HepG2 (cell line): ENCODE measurements around the gene CELSR2. TPM values are rescaled to one million over a fixed set of nuclear protein-coding genes. Genes with fewer than 3 reads are reported as not detected.

ENCODE experiments used
- DZIP1 ChIP-seq: sonication (generic); formaldehyde crosslinking; IDR thresholded peaks from 2 replicates; pipeline ENCODE4 v1.5.0; 2020; ENCODE audit warnings: mild to moderate bottlenecking, missing genetic modification reagents
- ERF ChIP-seq: IDR thresholded peaks from 2 replicates; pipeline ENCODE4 v1.6.1; 2018; ENCODE audit warnings: missing biosample characterization, missing genetic modification reagents
- FOXK2 ChIP-seq: fragments of 450-650 bp; IDR thresholded peaks from 2 replicates; pipeline ENCODE4 v1.6.1; 2016
- GABPB1 ChIP-seq: IDR thresholded peaks from 2 replicates; pipeline ENCODE4 v1.6.1; 2016; ENCODE audit warnings: mild to moderate bottlenecking, missing genetic modification reagents, moderate library complexity, missing compliant biosample characterization
- HMG20A ChIP-seq: IDR thresholded peaks from 2 replicates; pipeline ENCODE4 v1.6.1; 2016; ENCODE audit warnings: borderline replicate concordance
- NR2C2 ChIP-seq: sonication (generic); formaldehyde crosslinking; IDR thresholded peaks from 2 replicates; pipeline ENCODE4 v1.4.0; 2020; ENCODE audit warnings: missing genetic modification reagents, mild to moderate bottlenecking, moderate library complexity, borderline replicate concordance
- PRPF4 ChIP-seq: fragments of 200-400 bp; formaldehyde crosslinking; IDR thresholded peaks from 2 replicates; pipeline ENCODE4 v1.6.1; 2016; ENCODE audit warnings: low read length, low read depth; ENCODE audit not compliant: poor library complexity, severe bottlenecking
- RBM39 ChIP-seq: fragments of 200-400 bp; formaldehyde crosslinking; IDR thresholded peaks from one replicate; pipeline ENCODE4 v1.6.1; 2018; ENCODE audit warnings: antibody characterized with exemption, mild to moderate bottlenecking, low read depth, low read length; ENCODE audit not compliant: poor library complexity, severe bottlenecking
- SETDB1 ChIP-seq: sonication (generic); formaldehyde crosslinking; IDR thresholded peaks from 2 replicates; pipeline ENCODE4 v1.5.1; 2020; ENCODE audit warnings: missing genetic modification reagents, mild to moderate bottlenecking, borderline replicate concordance
- TARDBP ChIP-seq: sonication (generic); formaldehyde crosslinking; IDR thresholded peaks from 2 replicates; pipeline ENCODE4 v1.8.0; 2022; ENCODE audit warnings: mild to moderate bottlenecking, missing genetic modification reagents
- ZBTB7B ChIP-seq: sonication (generic); formaldehyde crosslinking; IDR thresholded peaks from 2 replicates; pipeline ENCODE4 v1.4.0; 2020; ENCODE audit warnings: missing genetic modification reagents
- ZNF121 ChIP-seq: sonication (generic); formaldehyde crosslinking; IDR thresholded peaks from 2 replicates; pipeline ENCODE4 v1.5.0; 2020; ENCODE audit warnings: mild to moderate bottlenecking, missing genetic modification reagents
- ZNF329 ChIP-seq: sonication (generic); formaldehyde crosslinking; IDR thresholded peaks from 2 replicates; pipeline ENCODE4 v1.9.0; 2021; ENCODE audit warnings: low read depth, mild to moderate bottlenecking, missing genetic modification reagents
- ZNF563 ChIP-seq: sonication (generic); formaldehyde crosslinking; IDR thresholded peaks from 2 replicates; pipeline ENCODE4 v1.8.0; 2022; ENCODE audit warnings: mild to moderate bottlenecking, moderate library complexity, missing genetic modification reagents
- ZNF597 ChIP-seq: sonication (generic); formaldehyde crosslinking; IDR thresholded peaks from 2 replicates; pipeline ENCODE4 v1.5.0; 2020; ENCODE audit warnings: missing genetic modification reagents
- ZNF616 ChIP-seq: sonication (generic); formaldehyde crosslinking; IDR thresholded peaks from 2 replicates; pipeline ENCODE4 v1.5.0; 2020; ENCODE audit warnings: low read depth, mild to moderate bottlenecking, missing genetic modification reagents
- polyA plus RNA-seq, 8 experiments: library from polyadenylated mRNA; depleted of rRNA in 3 of 8; stranded (reverse) in 7 of 8; unstranded in 1 of 8; fragments of >200 nt; fragmentation: Illumina TruSeq in 4 of 8; extraction: Trizol in 4 of 8; gene quantifications; 2 replicates each; pipeline versions ENCODE4 v1.2.1 to v1.2.3, GENCODE V29; 2011 to 2016; ENCODE audit warnings: low read depth in 4 of 8, missing spikeins in 1 of 8, mixed read lengths in 1 of 8; ENCODE audit not compliant: insufficient read depth in 1 of 8
- total RNA-seq, 5 experiments: library from RNA; depleted of rRNA; stranded (reverse); fragments of >200 nt; fragmentation: Illumina TruSeq; extraction: Trizol; gene quantifications; 2 replicates each; pipeline ENCODE4 v1.2.3, GENCODE V29; 2016; ENCODE audit warnings: low read depth in 1 of 5
- TF ChIP-seq, protein P1 (sequence below): sonication (generic); formaldehyde crosslinking; IDR thresholded peaks from 2 replicates; pipeline ENCODE4 v1.4.0; 2020; ENCODE audit warnings: mild to moderate bottlenecking, missing genetic modification reagents
- TF ChIP-seq, protein P2 (sequence below): sonication (generic); formaldehyde crosslinking; IDR thresholded peaks from 2 replicates; pipeline ENCODE4 v1.9.0; 2021; ENCODE audit warnings: missing genetic modification reagents, borderline replicate concordance
- TF ChIP-seq, protein P3 (sequence below): sonication (generic); formaldehyde crosslinking; IDR thresholded peaks from 2 replicates; pipeline ENCODE4 v1.5.1; 2020; ENCODE audit warnings: mild to moderate bottlenecking, moderate library complexity, missing genetic modification reagents

Gene CELSR2
- total and polyA plus RNA-seq, 2 of the 13 experiments (the other 11 are each of a cell fraction or from before 2014, with no cell fraction given): 4.0 to 6.6 TPM

DNA sequence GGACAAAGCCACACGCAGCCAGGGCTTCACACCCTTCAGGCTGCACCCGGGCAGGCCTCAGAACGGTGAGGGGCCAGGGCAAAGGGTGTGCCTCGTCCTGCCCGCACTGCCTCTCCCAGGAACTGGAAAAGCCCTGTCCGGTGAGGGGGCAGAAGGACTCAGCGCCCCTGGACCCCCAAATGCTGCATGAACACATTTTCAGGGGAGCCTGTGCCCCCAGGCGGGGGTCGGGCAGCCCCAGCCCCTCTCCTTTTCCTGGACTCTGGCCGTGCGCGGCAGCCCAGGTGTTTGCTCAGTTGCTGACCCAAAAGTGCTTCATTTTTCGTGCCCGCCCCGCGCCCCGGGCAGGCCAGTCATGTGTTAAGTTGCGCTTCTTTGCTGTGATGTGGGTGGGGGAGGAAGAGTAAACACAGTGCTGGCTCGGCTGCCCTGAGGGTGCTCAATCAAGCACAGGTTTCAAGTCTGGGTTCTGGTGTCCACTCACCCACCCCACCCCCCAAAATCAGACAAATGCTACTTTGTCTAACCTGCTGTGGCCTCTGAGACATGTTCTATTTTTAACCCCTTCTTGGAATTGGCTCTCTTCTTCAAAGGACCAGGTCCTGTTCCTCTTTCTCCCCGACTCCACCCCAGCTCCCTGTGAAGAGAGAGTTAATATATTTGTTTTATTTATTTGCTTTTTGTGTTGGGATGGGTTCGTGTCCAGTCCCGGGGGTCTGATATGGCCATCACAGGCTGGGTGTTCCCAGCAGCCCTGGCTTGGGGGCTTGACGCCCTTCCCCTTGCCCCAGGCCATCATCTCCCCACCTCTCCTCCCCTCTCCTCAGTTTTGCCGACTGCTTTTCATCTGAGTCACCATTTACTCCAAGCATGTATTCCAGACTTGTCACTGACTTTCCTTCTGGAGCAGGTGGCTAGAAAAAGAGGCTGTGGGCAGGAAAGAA is 25.5 kb downstream of the CELSR2 start (continued):
- TF ChIP-seq GABPB1 (CRISPR knock-in tag): peak; percentile 41; the same call in 1 of the 2 replicates
- TF ChIP-seq, protein P1, sequence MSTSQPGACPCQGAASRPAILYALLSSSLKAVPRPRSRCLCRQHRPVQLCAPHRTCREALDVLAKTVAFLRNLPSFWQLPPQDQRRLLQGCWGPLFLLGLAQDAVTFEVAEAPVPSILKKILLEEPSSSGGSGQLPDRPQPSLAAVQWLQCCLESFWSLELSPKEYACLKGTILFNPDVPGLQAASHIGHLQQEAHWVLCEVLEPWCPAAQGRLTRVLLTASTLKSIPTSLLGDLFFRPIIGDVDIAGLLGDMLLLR (CRISPR knock-in tag): no peak; the same call in 1 of the 2 replicates
- no peak for TF ChIP-seq ZNF597 (CRISPR knock-in tag)
- peak; percentile 66 for TF ChIP-seq TARDBP (CRISPR knock-in tag)
- TF ChIP-seq NR2C2 (CRISPR knock-in tag): no peak
- TF ChIP-seq SETDB1 (CRISPR knock-in tag): no peak
- TF ChIP-seq HMG20A: 0 out of 2 replicates have a peak, but pooled peaks have one; percentile 53
- TF ChIP-seq ZNF121: 0 out of 2 replicates have a peak, but pooled peaks have one; percentile 14
- no peak for TF ChIP-seq ZNF563 (CRISPR knock-in tag)
- no peak for TF ChIP-seq PRPF4
- TF ChIP-seq ZNF329 (CRISPR knock-in tag): no peak
- TF ChIP-seq, protein P2, sequence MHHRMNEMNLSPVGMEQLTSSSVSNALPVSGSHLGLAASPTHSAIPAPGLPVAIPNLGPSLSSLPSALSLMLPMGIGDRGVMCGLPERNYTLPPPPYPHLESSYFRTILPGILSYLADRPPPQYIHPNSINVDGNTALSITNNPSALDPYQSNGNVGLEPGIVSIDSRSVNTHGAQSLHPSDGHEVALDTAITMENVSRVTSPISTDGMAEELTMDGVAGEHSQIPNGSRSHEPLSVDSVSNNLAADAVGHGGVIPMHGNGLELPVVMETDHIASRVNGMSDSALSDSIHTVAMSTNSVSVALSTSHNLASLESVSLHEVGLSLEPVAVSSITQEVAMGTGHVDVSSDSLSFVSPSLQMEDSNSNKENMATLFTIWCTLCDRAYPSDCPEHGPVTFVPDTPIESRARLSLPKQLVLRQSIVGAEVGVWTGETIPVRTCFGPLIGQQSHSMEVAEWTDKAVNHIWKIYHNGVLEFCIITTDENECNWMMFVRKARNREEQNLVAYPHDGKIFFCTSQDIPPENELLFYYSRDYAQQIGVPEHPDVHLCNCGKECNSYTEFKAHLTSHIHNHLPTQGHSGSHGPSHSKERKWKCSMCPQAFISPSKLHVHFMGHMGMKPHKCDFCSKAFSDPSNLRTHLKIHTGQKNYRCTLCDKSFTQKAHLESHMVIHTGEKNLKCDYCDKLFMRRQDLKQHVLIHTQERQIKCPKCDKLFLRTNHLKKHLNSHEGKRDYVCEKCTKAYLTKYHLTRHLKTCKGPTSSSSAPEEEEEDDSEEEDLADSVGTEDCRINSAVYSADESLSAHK (CRISPR knock-in tag): no peak
- peak; percentile 75 for TF ChIP-seq RBM39
- TF ChIP-seq, protein P3, sequence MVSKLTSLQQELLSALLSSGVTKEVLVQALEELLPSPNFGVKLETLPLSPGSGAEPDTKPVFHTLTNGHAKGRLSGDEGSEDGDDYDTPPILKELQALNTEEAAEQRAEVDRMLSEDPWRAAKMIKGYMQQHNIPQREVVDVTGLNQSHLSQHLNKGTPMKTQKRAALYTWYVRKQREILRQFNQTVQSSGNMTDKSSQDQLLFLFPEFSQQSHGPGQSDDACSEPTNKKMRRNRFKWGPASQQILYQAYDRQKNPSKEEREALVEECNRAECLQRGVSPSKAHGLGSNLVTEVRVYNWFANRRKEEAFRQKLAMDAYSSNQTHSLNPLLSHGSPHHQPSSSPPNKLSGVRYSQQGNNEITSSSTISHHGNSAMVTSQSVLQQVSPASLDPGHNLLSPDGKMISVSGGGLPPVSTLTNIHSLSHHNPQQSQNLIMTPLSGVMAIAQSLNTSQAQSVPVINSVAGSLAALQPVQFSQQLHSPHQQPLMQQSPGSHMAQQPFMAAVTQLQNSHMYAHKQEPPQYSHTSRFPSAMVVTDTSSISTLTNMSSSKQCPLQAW: 0 out of 2 replicates have a peak, but pooled peaks have one; percentile 19
- peak; percentile 94 for TF ChIP-seq ZBTB7B (CRISPR knock-in tag)
- peak; percentile 40; the same call in 1 of the 2 replicates for TF ChIP-seq ZNF616 (CRISPR knock-in tag)
- 0 out of 2 replicates have a peak, but pooled peaks have one; percentile 55 for TF ChIP-seq ERF (CRISPR knock-in tag)
- TF ChIP-seq FOXK2: peak; percentile 49; the same call in 1 of the 2 replicates
- TF ChIP-seq DZIP1 (CRISPR knock-in tag): no peak
